ENCODE measurements around the gene SRRM3.

DNA sequence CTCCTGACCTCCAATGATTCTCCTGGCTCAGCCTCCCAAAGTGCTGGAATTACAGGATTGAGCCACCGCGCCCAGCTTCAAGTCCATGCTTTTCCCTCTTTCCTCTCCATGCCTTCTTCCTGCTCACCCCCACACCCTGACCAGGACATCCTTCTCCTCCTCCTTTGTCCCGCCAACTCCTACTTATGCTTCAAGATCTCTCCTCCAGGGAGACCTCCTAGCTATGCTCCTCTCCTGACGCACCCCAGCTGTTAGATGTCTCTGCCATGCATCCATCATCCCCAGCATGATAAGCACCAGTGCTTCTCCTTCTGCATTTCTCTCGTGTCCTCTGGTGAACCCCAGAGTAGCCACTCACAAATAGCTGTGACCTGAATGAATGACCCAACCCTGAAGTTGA lies 21.1 kb downstream of the SRRM3 start:
- TF ChIP-seq, protein P1, sequence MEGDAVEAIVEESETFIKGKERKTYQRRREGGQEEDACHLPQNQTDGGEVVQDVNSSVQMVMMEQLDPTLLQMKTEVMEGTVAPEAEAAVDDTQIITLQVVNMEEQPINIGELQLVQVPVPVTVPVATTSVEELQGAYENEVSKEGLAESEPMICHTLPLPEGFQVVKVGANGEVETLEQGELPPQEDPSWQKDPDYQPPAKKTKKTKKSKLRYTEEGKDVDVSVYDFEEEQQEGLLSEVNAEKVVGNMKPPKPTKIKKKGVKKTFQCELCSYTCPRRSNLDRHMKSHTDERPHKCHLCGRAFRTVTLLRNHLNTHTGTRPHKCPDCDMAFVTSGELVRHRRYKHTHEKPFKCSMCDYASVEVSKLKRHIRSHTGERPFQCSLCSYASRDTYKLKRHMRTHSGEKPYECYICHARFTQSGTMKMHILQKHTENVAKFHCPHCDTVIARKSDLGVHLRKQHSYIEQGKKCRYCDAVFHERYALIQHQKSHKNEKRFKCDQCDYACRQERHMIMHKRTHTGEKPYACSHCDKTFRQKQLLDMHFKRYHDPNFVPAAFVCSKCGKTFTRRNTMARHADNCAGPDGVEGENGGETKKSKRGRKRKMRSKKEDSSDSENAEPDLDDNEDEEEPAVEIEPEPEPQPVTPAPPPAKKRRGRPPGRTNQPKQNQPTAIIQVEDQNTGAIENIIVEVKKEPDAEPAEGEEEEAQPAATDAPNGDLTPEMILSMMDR (tag by site-specific recombination; IDR thresholded peaks at IDR 0.05) = no peak
- TF ChIP-seq ZNF530 (tag by site-specific recombination; IDR thresholded peaks at IDR 0.05; ENCODE audit: low read depth) (no peak), SP7 (tag by site-specific recombination; IDR thresholded peaks at IDR 0.05) (no peak), ZNF132 (tag by site-specific recombination; IDR thresholded peaks at IDR 0.05; ENCODE audit: borderline replicate concordance) (no peak), ZNF114 (tag by site-specific recombination; IDR thresholded peaks at IDR 0.05) (no peak)
- TF ChIP-seq, protein P2, sequence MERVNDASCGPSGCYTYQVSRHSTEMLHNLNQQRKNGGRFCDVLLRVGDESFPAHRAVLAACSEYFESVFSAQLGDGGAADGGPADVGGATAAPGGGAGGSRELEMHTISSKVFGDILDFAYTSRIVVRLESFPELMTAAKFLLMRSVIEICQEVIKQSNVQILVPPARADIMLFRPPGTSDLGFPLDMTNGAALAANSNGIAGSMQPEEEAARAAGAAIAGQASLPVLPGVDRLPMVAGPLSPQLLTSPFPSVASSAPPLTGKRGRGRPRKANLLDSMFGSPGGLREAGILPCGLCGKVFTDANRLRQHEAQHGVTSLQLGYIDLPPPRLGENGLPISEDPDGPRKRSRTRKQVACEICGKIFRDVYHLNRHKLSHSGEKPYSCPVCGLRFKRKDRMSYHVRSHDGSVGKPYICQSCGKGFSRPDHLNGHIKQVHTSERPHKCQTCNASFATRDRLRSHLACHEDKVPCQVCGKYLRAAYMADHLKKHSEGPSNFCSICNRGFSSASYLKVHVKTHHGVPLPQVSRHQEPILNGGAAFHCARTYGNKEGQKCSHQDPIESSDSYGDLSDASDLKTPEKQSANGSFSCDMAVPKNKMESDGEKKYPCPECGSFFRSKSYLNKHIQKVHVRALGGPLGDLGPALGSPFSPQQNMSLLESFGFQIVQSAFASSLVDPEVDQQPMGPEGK (tag by site-specific recombination; IDR thresholded peaks at IDR 0.05) = no peak
- TF ChIP-seq, protein P3, sequence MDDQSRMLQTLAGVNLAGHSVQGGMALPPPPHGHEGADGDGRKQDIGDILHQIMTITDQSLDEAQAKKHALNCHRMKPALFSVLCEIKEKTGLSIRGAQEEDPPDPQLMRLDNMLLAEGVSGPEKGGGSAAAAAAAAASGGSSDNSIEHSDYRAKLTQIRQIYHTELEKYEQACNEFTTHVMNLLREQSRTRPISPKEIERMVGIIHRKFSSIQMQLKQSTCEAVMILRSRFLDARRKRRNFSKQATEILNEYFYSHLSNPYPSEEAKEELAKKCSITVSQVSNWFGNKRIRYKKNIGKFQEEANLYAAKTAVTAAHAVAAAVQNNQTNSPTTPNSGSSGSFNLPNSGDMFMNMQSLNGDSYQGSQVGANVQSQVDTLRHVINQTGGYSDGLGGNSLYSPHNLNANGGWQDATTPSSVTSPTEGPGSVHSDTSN (CRISPR knock-in tag; IDR thresholded peaks at IDR 0.05) = no peak
- TF ChIP-seq, protein P4, sequence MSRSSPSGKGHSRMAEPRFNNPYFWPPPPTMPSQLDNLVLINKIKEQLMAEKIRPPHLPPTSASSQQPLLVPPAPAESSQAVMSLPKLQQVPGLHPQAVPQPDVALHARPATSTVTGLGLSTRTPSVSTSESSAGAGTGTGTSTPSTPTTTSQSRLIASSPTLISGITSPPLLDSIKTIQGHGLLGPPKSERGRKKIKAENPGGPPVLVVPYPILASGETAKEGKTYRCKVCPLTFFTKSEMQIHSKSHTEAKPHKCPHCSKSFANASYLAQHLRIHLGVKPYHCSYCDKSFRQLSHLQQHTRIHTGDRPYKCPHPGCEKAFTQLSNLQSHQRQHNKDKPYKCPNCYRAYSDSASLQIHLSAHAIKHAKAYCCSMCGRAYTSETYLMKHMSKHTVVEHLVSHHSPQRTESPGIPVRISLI (tag by site-specific recombination; IDR thresholded peaks at IDR 0.05) = no peak

All from HEK293 (cell line).